NT2/D1 (cell line): ENCODE data around the gene BBS9.

Experiments used
- DNase-seq: peaks from one replicate; pipeline ENCODE4 v3.0.0-alpha.2; 2011; ENCODE audit warnings: low read depth, low spot score
- H3K27me3 ChIP-seq: 2 replicates; pipeline ENCODE4 v1.6.0; 2011; ENCODE audit warnings: mild to moderate bottlenecking; ENCODE audit not compliant: insufficient read length, insufficient read depth
- H3K36me3 ChIP-seq: 2 replicates; pipeline ENCODE4 v1.6.1; 2011; ENCODE audit warnings: mild to moderate bottlenecking, low read length, mixed read lengths; ENCODE audit not compliant: insufficient read depth, insufficient read length
- H3K4me1 ChIP-seq: 2 replicates; pipeline ENCODE4 v1.5.1; 2011; ENCODE audit not compliant: insufficient read depth, insufficient read length
- H3K4me3 ChIP-seq: 2 replicates; pipeline ENCODE4 v1.5.1; 2011; ENCODE audit warnings: low read depth; ENCODE audit not compliant: insufficient read length
- H3K9ac ChIP-seq: 2 replicates; pipeline ENCODE4 v1.6.0; 2011; ENCODE audit warnings: low read depth; ENCODE audit not compliant: insufficient read length
- H3K9me3 ChIP-seq: 2 replicates; pipeline ENCODE4 v1.5.1; 2011; ENCODE audit warnings: mild to moderate bottlenecking, low read length; ENCODE audit not compliant: insufficient read depth
- SUZ12 ChIP-seq: IDR thresholded peaks from 2 replicates; pipeline ENCODE4 v1.6.1; 2011; ENCODE audit not compliant: insufficient read length, insufficient read depth; ENCODE audit errors: extremely low read depth
- YY1 ChIP-seq: IDR thresholded peaks from 2 replicates; pipeline ENCODE4 v1.6.1; 2011; ENCODE audit not compliant: insufficient read length, insufficient read depth
- ZNF274 ChIP-seq: IDR thresholded peaks from 2 replicates; pipeline ENCODE4 v1.6.1; 2011; ENCODE audit warnings: mild to moderate bottlenecking, low read depth, low read length

The BBS9 gene

GRCh38 chr7:33422825-33423645, 293.7 kb downstream of the BBS9 start:
- Histone ChIP-seq H3K36me3 (no peaks in the 10 kb centered on the region), H3K27me3 (peaks cover 11% of the 10 kb centered on the region), H3K9ac (no peak overlapping the region), H3K9me3 (no peaks in the 10 kb centered on the region), H3K4me1 (no peaks in the 10 kb centered on the region), H3K4me3 (no peak overlapping the region)
- TF ChIP-seq YY1 = no peak
- no peak for TF ChIP-seq ZNF274
- no peak for TF ChIP-seq SUZ12
- DNase-seq = no peak

DNA sequence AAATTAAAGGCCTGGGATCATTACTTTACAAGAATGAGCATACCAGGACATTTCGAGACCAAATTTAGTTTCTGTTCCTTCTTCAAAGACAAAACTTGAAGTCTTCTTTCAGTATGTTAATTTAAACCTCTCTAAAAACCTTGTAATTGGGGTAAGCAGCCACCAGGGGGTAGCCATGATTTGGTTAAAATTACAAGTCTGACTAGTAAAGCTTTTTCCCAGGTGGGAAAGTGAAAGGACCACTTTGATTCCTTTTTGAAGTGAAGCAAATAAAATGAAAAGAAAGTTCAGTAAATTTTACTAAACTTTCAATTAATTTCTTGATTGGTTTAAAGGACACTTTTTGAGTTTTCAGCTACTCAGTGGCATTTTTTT, 294.3 kb downstream of the BBS9 start:
- H3K27me3 ChIP-seq = peaks cover 11% of the 10 kb centered on the region
- H3K4me3 ChIP-seq = no peak overlapping the region
- TF ChIP-seq YY1 (no peak), ZNF274 (no peak), SUZ12 (no peak)
- H3K9ac ChIP-seq = no peak overlapping the region
- DNase-seq = peak; percentile 67
- H3K36me3 ChIP-seq = no peaks in the 10 kb centered on the region
- H3K4me1 ChIP-seq = no peaks in the 10 kb centered on the region
- no peaks in the 10 kb centered on the region for H3K9me3 ChIP-seq

DNA sequence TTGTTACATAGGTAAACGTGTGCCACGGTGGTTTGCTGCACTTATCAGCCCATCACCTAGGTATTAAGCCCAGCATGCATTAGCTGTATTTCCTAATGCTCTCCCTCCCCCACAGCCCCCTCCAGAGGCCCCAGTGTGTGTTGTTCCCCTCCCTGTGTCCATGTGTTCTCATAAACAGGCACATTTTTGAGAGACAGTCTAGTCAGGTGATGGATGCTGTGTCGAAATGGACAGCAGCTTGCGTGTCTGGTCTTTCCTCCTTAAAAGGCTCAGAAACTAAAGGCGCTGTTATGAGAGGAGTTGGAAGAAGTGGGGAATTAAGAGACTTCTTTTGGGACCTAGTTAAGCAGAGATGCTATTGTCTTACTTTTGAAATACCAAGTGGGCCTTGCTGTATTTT, 296.0 kb downstream of the BBS9 start:
- no peaks in the 10 kb centered on the region for H3K36me3 ChIP-seq
- TF ChIP-seq YY1 = no peak
- no peak for TF ChIP-seq ZNF274
- TF ChIP-seq SUZ12 = no peak
- H3K4me3 ChIP-seq = no peak overlapping the region
- H3K27me3 ChIP-seq = peaks cover 4% of the 10 kb centered on the region
- H3K9me3 ChIP-seq = no peaks in the 10 kb centered on the region
- no peak for DNase-seq
- no peak overlapping the region for H3K9ac ChIP-seq
- no peaks in the 10 kb centered on the region for H3K4me1 ChIP-seq

GRCh38 chr7:33425929-33426678, 296.7 kb downstream of the BBS9 start:
- Histone ChIP-seq H3K9me3 (no peaks in the 10 kb centered on the region), H3K4me3 (no peak overlapping the region), H3K9ac (no peak overlapping the region), H3K36me3 (no peaks in the 10 kb centered on the region), H3K27me3 (no peaks in the 10 kb centered on the region), H3K4me1 (no peaks in the 10 kb centered on the region)
- DNase-seq = no peak
- TF ChIP-seq SUZ12 (no peak), ZNF274 (no peak), YY1 (no peak)

- H3K9me3 ChIP-seq = no peaks in the 10 kb centered on the region
- no peak for DNase-seq
- no peak overlapping the region for H3K4me3 ChIP-seq
- no peak overlapping the region for H3K9ac ChIP-seq
- TF ChIP-seq ZNF274 (no peak), SUZ12 (no peak), YY1 (no peak)
- H3K4me1 ChIP-seq = no peaks in the 10 kb centered on the region
- H3K27me3 ChIP-seq = no peaks in the 10 kb centered on the region
- H3K36me3 ChIP-seq = no peaks in the 10 kb centered on the region
Observed at GRCh38 chr7:33428415-33428814, 299.1 kb downstream of the BBS9 start.

GRCh38 chr7:33431543-33431942, 302.2 kb downstream of the BBS9 start:
- Histone ChIP-seq H3K36me3 (no peaks in the 10 kb centered on the region), H3K27me3 (no peaks in the 10 kb centered on the region), H3K4me3 (no peak overlapping the region), H3K4me1 (no peaks in the 10 kb centered on the region), H3K9me3 (no peaks in the 10 kb centered on the region), H3K9ac (no peak overlapping the region)
- no peak for DNase-seq
- TF ChIP-seq YY1 (no peak), ZNF274 (no peak)

- no peak overlapping the region for H3K9ac ChIP-seq
- no peak overlapping the region for H3K4me3 ChIP-seq
- no peak for DNase-seq
- no peaks in the 10 kb centered on the region for H3K9me3 ChIP-seq
- H3K27me3 ChIP-seq = no peaks in the 10 kb centered on the region
- TF ChIP-seq YY1 (no peak), SUZ12 (no peak), ZNF274 (no peak)
- H3K4me1 ChIP-seq = no peaks in the 10 kb centered on the region
- no peaks in the 10 kb centered on the region for H3K36me3 ChIP-seq
Observed at GRCh38 chr7:33432821-33433220, 303.5 kb downstream of the BBS9 start.
